Large intestine (tissue), 3 donors: ENCODE data around the gene CNKSR2. TPM values are rescaled to one million over a fixed set of nuclear protein-coding genes. Genes with fewer than 3 reads are reported as not detected.

Experiments used
- DNase-seq, 2 donors: peaks; one replicate each; pipeline versions ENCODE4 v3.0.0 to v3.0.0-alpha.2; 2013
- H3K27ac ChIP-seq: one replicate; pipeline ENCODE4 v1.5.1; 2013; ENCODE audit warnings: low read length
- H3K27me3 ChIP-seq: 2 replicates; pipeline ENCODE4 v1.6.1; 2013; ENCODE audit warnings: low read length; ENCODE audit not compliant: control insufficient read depth, insufficient read depth
- H3K36me3 ChIP-seq: 2 replicates; pipeline ENCODE4 v1.6.1; 2013; ENCODE audit warnings: low read length; ENCODE audit not compliant: control insufficient read depth, insufficient read depth
- H3K4me1 ChIP-seq: one replicate; pipeline ENCODE4 v1.6.1; 2013; ENCODE audit warnings: low read length; ENCODE audit not compliant: control insufficient read depth, insufficient read depth
- H3K4me3 ChIP-seq: one replicate; pipeline ENCODE4 v1.5.1; 2013; ENCODE audit warnings: low read length
- H3K9me3 ChIP-seq: one replicate; pipeline ENCODE4 v1.6.1; 2013; ENCODE audit warnings: mild to moderate bottlenecking, low read depth, low read length, moderate library complexity; ENCODE audit not compliant: control insufficient read depth
- WGBS: methylation state at CpG from one replicate; pipeline ENCODE4 v1.1.5; 2013; ENCODE audit warnings: low lambda C conversion rate; ENCODE audit not compliant: insufficient coverage; 5-methylcytosine and 5-hydroxymethylcytosine counted together
- polyA plus RNA-seq: library from polyadenylated mRNA; unstranded; fragments of 120-200 nt; gene quantifications from one replicate; pipeline ENCODE4 v1.2.1, GENCODE V29; 2013

CNKSR2 gene
- polyA plus RNA-seq, 1 donor: 1.3 TPM

GRCh38 chrX:21662761-21663160, 288.5 kb downstream of the CNKSR2 start:
- H3K27me3 ChIP-seq: peaks cover 11% of the 10 kb centered on the region
- DNase-seq: no peak
- no peak overlapping the region for H3K27ac ChIP-seq
- no peak overlapping the region for H3K4me3 ChIP-seq
- H3K4me1 ChIP-seq: no peaks in the 10 kb centered on the region
- H3K9me3 ChIP-seq: no peaks in the 10 kb centered on the region
- H3K36me3 ChIP-seq: no peaks in the 10 kb centered on the region
- WGBS: no CpG with 5 or more reads among the region's 4 CpGs

- H3K9me3 ChIP-seq: no peaks in the 10 kb centered on the region
- H3K27ac ChIP-seq: no peak overlapping the region
- no peaks in the 10 kb centered on the region for H3K36me3 ChIP-seq
- no peaks in the 10 kb centered on the region for H3K27me3 ChIP-seq
- H3K4me3 ChIP-seq: no peak overlapping the region
- no CpG with 5 or more reads among the region's 4 CpGs for WGBS
- H3K4me1 ChIP-seq: no peaks in the 10 kb centered on the region
- DNase-seq: no peak
These were observed 292.0 kb downstream of the CNKSR2 start for GRCh38 chrX:21666252-21666651.

GRCh38 chrX:21666679-21667078, 292.5 kb downstream of the CNKSR2 start:
- H3K4me1 ChIP-seq: no peaks in the 10 kb centered on the region
- H3K27me3 ChIP-seq: no peaks in the 10 kb centered on the region
- H3K9me3 ChIP-seq: no peaks in the 10 kb centered on the region
- no peak overlapping the region for H3K27ac ChIP-seq
- no peak overlapping the region for H3K4me3 ChIP-seq
- no peak for DNase-seq
- no CpG with 5 or more reads among the region's 4 CpGs for WGBS
- no peaks in the 10 kb centered on the region for H3K36me3 ChIP-seq

- peak in 1 of 2 donors; percentile 36 for DNase-seq
- Histone ChIP-seq H3K36me3 (no peaks in the 10 kb centered on the region), H3K27me3 (no peaks in the 10 kb centered on the region), H3K4me1 (no peaks in the 10 kb centered on the region), H3K4me3 (no peak overlapping the region), H3K27ac (no peak overlapping the region), H3K9me3 (no peaks in the 10 kb centered on the region)
- no CpG with 5 or more reads among the region's 4 CpGs for WGBS
These were observed 300.4 kb downstream of the CNKSR2 start for GRCh38 chrX:21674430-21675186.

GRCh38 chrX:21675931-21676330, 301.7 kb downstream of the CNKSR2 start:
- Histone ChIP-seq H3K4me1 (no peaks in the 10 kb centered on the region), H3K27ac (no peak overlapping the region), H3K36me3 (no peaks in the 10 kb centered on the region), H3K27me3 (no peaks in the 10 kb centered on the region), H3K9me3 (no peaks in the 10 kb centered on the region), H3K4me3 (no peak overlapping the region)
- WGBS: no CpG with 5 or more reads among the region's 2 CpGs
- no peak for DNase-seq

GRCh38 chrX:21678048-21678612, 303.9 kb downstream of the CNKSR2 start:
- H3K4me3 ChIP-seq: no peak overlapping the region
- DNase-seq: no peak
- no peaks in the 10 kb centered on the region for H3K9me3 ChIP-seq
- H3K27me3 ChIP-seq: no peaks in the 10 kb centered on the region
- H3K4me1 ChIP-seq: no peaks in the 10 kb centered on the region
- WGBS: no CpG with 5 or more reads among the region's 4 CpGs
- no peak overlapping the region for H3K27ac ChIP-seq
- H3K36me3 ChIP-seq: no peaks in the 10 kb centered on the region

- no peak overlapping the region for H3K27ac ChIP-seq
- no peaks in the 10 kb centered on the region for H3K27me3 ChIP-seq
- no peak for DNase-seq
- H3K4me3 ChIP-seq: no peak overlapping the region
- no peaks in the 10 kb centered on the region for H3K36me3 ChIP-seq
- H3K4me1 ChIP-seq: no peaks in the 10 kb centered on the region
- no CpG with 5 or more reads among the region's 1 CpG for WGBS
- no peaks in the 10 kb centered on the region for H3K9me3 ChIP-seq
These were observed 309.7 kb downstream of the CNKSR2 start for GRCh38 chrX:21683941-21684340.

GRCh38 chrX:21691512-21692018, 317.3 kb downstream of the CNKSR2 start:
- Histone ChIP-seq H3K27me3 (no peaks in the 10 kb centered on the region), H3K9me3 (no peaks in the 10 kb centered on the region), H3K36me3 (no peaks in the 10 kb centered on the region), H3K27ac (no peak overlapping the region), H3K4me1 (no peaks in the 10 kb centered on the region), H3K4me3 (no peak overlapping the region)
- DNase-seq: no peak
- 100% methylated on average over 1 of the region's 3 CpGs for WGBS

GRCh38 chrX:21698272-21698671, 324.1 kb downstream of the CNKSR2 start:
- no peak overlapping the region for H3K27ac ChIP-seq
- H3K27me3 ChIP-seq: no peaks in the 10 kb centered on the region
- H3K4me3 ChIP-seq: no peak overlapping the region
- no peak for DNase-seq
- no peaks in the 10 kb centered on the region for H3K36me3 ChIP-seq
- no peaks in the 10 kb centered on the region for H3K9me3 ChIP-seq
- H3K4me1 ChIP-seq: no peaks in the 10 kb centered on the region
- no CpG with 5 or more reads among the region's 4 CpGs for WGBS

- Histone ChIP-seq H3K4me3 (no peak overlapping the region), H3K9me3 (no peaks in the 10 kb centered on the region), H3K4me1 (no peaks in the 10 kb centered on the region), H3K36me3 (no peaks in the 10 kb centered on the region), H3K27ac (no peak overlapping the region), H3K27me3 (no peaks in the 10 kb centered on the region)
- no peak for DNase-seq
- WGBS: no CpG with 5 or more reads among the region's 3 CpGs
These were observed 324.9 kb downstream of the CNKSR2 start for GRCh38 chrX:21699136-21699535.

- Histone ChIP-seq H3K36me3 (no peaks in the 10 kb centered on the region), H3K9me3 (no peaks in the 10 kb centered on the region), H3K4me1 (no peaks in the 10 kb centered on the region), H3K4me3 (no peak overlapping the region), H3K27ac (no peak overlapping the region), H3K27me3 (no peaks in the 10 kb centered on the region)
- WGBS: no CpG with 5 or more reads among the region's 5 CpGs
- DNase-seq: no peak
These were observed 326.1 kb downstream of the CNKSR2 start for GRCh38 chrX:21700275-21700674.
